GM10266 (cell line): Measurements from ENCODE around the gene ARMC2.

Experiments
- DNase-seq: peaks from one replicate; pipeline ENCODE4 v3.0.0; 2012; ENCODE audit errors: extremely low spot score
- CTCF ChIP-seq: IDR thresholded peaks from 2 replicates; pipeline ENCODE4 v1.5.1; 2012; ENCODE audit warnings: mild to moderate bottlenecking, low read depth; ENCODE audit not compliant: control insufficient read depth, insufficient read depth; ENCODE audit errors: missing control alignments

Gene ARMC2

GRCh38 chr6:108988765-108989164 is 140.5 kb downstream of the ARMC2 start:
- DNase-seq, result no peak
- no peak for TF ChIP-seq CTCF

GRCh38 chr6:108989700-108990099 is 141.5 kb downstream of the ARMC2 start:
- TF ChIP-seq CTCF, result no peak
- DNase-seq, result no peak

GRCh38 chr6:108993876-108994275 is 145.7 kb downstream of the ARMC2 start:
- no peak for DNase-seq
- no peak for TF ChIP-seq CTCF

DNA sequence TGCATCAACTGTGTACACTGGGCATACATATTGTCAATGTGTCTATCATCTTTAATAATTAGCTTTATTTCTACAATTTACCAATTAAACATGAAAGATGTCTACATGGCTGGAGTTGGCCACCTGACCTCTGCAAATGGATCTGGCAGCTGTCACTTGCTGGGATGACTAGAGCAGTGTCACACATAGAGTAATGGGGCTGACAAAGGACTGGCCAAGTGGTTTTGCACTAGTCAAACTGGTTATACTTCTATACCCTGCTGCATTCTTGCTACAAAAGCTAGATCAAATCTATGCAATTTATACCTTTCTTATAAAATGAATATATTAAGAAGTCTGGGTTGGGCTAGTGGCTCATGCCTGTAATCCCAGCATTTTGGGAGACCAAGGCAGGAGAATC is 147.1 kb downstream of the ARMC2 start:
- TF ChIP-seq CTCF, result no peak

DNA sequence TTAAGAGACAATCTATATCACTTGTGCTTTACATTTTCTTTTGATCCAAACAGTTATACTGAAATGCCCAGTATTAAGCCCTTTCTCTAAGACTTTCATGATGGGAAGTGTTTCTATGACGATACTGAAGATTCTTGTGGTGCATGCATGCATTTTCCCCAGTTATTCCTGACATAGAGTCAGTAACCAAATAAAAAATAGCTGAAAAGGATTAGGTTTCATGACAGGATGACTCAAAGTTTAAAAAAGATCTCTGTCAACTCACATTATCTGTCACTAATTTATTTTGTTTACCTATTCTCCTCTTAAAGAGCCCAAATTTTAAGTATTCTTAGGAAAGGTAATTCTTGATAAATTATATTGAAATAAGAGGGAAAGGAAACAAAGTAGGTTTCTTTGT is 148.0 kb downstream of the ARMC2 start:
- TF ChIP-seq CTCF, result no peak
- DNase-seq, result no peak

More for the DNA sequence above, 147.1 kb downstream of the ARMC2 start:
- no peak for DNase-seq

- no peak for TF ChIP-seq CTCF
- DNase-seq, result no peak
These were observed 150.3 kb downstream of the ARMC2 start for GRCh38 chr6:108998485-108998884.

GRCh38 chr6:108999428-108999827 is 151.2 kb downstream of the ARMC2 start:
- no peak for DNase-seq
- TF ChIP-seq CTCF, result no peak

- no peak for TF ChIP-seq CTCF
- no peak for DNase-seq
These were observed 152.1 kb downstream of the ARMC2 start for GRCh38 chr6:109000289-109000688.
